GM20000 (cell line): ENCODE data around the gene ETFB.

Source experiments
- DNase-seq: peaks from one replicate; pipeline ENCODE4 v3.0.0; 2012; ENCODE audit warnings: low spot score
- TF ChIP-seq, protein P1 (sequence below): IDR thresholded peaks from 2 replicates; pipeline ENCODE4 v1.5.1; 2012; ENCODE audit warnings: mild to moderate bottlenecking, control low read depth; ENCODE audit errors: extremely low read depth, missing control alignments

ETFB gene

DNA sequence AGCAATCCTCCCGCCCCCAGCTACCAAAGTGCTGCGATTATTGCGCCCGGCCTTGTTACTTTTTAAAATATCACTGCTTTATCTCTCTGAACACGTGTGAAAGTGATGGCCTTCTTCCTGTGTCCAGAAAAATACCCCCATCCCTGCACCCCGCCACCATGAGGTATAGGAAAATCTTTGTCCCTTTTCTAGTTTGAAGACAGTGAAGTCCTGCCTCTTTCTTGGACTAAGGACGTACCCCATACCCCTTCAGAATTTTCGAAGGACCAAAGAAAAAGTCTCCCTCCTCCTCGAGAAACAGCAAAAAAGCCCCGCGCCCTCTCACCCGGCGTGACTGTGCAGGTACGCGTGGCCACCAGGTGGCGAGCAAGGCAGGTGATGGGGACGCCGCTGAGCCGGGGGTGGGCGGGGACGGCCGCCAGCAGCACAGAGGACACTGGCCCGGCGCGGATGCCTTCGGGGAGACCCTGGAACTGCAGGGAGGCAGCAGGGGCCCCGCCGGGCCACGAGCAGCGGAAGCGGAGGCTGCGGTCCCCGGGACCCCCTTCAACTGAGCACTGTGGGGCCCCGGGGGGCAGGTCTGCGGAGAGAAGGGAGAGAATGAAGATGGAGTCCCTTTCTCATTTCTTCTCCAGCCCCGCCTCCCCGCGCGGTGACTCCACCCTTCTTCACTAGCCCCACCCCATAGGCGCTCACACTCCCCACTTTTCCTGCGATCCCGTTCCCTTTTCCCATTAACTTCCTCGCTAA is 27.4 kb downstream of the ETFB start:
- TF ChIP-seq, protein P1, sequence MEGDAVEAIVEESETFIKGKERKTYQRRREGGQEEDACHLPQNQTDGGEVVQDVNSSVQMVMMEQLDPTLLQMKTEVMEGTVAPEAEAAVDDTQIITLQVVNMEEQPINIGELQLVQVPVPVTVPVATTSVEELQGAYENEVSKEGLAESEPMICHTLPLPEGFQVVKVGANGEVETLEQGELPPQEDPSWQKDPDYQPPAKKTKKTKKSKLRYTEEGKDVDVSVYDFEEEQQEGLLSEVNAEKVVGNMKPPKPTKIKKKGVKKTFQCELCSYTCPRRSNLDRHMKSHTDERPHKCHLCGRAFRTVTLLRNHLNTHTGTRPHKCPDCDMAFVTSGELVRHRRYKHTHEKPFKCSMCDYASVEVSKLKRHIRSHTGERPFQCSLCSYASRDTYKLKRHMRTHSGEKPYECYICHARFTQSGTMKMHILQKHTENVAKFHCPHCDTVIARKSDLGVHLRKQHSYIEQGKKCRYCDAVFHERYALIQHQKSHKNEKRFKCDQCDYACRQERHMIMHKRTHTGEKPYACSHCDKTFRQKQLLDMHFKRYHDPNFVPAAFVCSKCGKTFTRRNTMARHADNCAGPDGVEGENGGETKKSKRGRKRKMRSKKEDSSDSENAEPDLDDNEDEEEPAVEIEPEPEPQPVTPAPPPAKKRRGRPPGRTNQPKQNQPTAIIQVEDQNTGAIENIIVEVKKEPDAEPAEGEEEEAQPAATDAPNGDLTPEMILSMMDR = peak; percentile 89
- peak; percentile 94 for DNase-seq

DNA sequence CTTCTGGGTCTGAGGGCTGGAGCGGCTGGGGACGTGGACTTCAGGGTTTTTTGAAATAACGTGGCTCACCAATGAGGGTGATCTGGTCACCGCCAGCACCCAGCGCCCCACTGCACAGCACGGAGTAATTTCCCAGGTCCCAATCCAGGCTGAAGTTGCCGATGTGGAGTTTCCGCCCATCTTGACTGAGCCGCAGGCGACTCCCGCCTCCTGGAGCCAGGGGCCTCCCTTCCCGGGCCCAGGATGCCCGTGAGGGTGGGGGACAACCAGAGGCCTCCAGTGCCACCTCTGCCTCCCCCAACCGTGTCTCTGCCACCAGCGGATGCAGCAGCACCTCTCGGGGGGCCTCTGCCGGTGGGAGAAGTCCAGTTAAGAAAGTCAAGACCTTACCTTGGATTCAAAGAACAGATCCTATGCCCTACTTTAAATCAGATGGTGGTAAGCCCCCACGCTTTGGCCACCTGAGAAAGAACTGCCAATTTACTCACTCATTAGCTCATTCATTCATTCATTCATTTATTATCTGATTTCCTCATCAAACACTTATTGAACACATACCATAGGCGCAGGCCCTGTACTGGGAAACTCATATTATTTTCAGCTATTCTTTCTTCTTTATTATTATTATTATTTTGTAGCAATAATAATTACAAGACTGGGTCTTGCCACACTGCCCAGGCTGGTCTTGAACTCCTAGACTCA is 28.2 kb downstream of the ETFB start:
- TF ChIP-seq, protein P1 = no peak
- no peak for DNase-seq

DNA sequence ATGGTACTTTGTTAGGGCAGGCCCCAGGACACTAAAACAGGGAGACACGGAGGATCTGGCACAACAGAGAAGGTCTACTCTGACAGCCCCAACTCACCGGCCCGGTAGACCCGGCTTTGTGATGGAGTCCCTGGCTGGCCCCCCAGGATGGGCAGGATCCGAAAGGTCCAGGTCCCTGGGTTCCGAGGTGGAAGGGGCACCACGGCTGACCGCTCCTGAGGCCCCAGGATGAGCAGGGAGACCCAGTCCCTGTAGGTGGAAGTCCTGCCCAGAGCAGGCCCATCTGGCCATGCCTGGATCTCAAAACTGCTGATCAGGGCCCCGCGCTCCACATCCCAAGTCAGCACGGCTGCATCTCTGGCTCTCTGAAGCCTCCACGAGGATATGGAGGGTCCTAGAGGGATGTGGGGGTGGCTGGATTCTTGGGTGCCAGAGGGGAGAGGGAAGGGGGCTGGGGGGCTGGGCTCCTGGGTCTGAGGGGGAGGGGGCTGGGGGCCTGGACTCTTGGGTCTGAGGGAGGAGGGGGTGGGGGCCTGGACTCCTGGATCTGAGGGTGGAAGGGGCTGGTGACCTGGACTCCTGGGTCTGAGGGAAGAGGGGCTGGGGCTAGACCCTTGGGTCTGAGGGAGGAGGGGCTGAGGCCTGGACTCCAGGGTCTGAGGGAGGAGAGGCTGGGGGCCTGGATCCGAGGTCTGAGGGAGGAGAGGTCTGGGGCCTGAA is 28.9 kb downstream of the ETFB start:
- TF ChIP-seq, protein P1 = no peak

DNA sequence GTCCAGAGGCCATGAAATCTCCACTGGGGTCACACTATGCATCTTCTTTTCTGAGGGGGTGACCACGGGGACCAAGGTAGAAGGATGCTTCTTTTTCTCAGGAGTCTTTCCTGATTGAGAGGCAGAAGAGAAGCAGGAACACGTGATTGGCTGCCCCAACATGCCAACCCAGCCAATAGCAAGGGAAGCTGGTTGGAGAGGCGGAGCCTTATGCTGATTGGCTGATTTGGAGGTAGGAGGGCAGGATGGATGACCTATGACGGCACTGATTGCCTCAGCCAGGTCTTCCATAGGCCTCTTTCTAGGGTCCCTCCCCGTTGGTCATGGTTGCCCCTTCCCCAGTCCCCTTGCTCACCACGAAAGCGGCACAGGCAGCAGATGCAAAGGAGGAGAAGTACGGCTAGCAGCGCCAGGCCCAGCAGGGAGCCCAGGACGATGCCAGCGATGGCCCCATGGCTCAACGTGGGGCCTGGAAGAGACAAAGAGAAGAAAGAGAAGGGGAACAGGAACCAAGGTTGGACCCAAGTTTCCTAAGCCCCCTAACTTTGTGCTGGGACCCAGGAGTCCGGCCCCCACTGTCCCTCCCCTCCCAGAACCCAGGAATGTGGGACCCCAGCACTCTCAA is 32.2 kb downstream of the ETFB start:
- TF ChIP-seq, protein P1 = no peak
- no peak for DNase-seq

More for the DNA sequence above, 28.9 kb downstream of the ETFB start:
- DNase-seq = no peak

DNA sequence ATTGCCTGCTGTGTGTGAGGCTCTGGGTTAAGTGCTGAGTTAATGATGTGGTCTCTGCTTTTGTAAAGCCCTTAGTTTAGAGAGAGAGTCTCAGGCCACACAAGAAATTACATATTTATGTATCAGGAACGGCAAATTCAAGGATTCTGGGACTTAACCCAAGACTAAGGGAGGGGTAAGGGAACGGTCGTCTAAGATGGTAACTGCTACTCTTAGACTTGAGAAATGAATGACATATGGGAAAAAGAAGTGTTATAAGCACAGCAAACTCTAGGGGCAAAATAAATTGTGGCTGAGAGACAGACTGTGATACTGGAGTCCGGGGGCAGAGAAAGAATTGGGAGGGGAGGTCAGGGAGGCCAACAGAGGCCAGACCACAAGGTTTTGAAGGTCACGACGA is 34.5 kb downstream of the ETFB start:
- TF ChIP-seq, protein P1 = no peak
- DNase-seq = no peak

DNA sequence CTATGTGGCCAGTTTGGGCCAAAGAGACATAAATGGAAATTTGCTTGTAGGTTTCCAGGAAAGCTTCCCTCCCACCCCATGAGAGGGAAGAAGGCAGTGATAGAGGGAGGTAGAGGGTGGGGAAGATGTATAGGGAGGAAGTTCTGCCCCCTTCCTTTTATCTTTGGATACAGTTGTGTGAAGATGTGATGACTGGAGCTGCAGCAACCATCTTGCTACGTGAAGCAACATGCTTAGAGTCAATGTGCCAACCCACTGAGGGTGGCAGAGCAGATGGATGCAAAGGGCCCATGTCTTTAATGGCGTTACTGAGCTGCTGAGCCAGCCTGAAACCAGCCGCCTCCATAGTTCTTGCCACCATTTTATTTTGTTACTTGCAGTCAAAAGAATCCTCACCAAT is 35.0 kb downstream of the ETFB start:
- TF ChIP-seq, protein P1 = no peak

More for the DNA sequence above, 35.0 kb downstream of the ETFB start:
- no peak for DNase-seq
